GM12878 (cell line): ENCODE results near the gene SARS2. TPM values are rescaled to one million over a fixed set of nuclear protein-coding genes. Genes with fewer than 3 reads are reported as not detected.

Experiments
- ASH2L ChIP-seq: fragments of 300-600, 200-600 bp; sonication (generic); IDR thresholded peaks from 2 replicates; pipeline ENCODE4 v1.6.1; 2017; ENCODE audit warnings: low read depth, mild to moderate bottlenecking, borderline replicate concordance
- BMI1 ChIP-seq: fragments of 450-650 bp; IDR thresholded peaks from 2 replicates; pipeline ENCODE4 v1.6.1; 2016; ENCODE audit warnings: mild to moderate bottlenecking, moderate library complexity, borderline replicate concordance
- CEBPZ ChIP-seq: fragments of 150-350 bp; IDR thresholded peaks from 2 replicates; pipeline ENCODE4 v1.6.1; 2016; ENCODE audit warnings: low read depth, low read length
- CREB1 ChIP-seq: IDR thresholded peaks from 2 replicates; pipeline ENCODE4 v1.6.1; 2012; ENCODE audit warnings: low read depth, mild to moderate bottlenecking, inconsistent platforms
- E2F4 ChIP-seq: IDR thresholded peaks from 2 replicates; pipeline ENCODE4 v1.6.1; 2012; ENCODE audit warnings: low read depth, low read length, improper control_type of control experiment
- ESRRA ChIP-seq: IDR thresholded peaks from 2 replicates; pipeline ENCODE4 v1.6.1; 2012; ENCODE audit warnings: mild to moderate bottlenecking, low read length, improper control_type of control experiment
- FOXM1 ChIP-seq: IDR thresholded peaks from 2 replicates; pipeline ENCODE4 v1.6.1; 2012; ENCODE audit warnings: low read depth, mild to moderate bottlenecking, inconsistent platforms, low read length, moderate library complexity
- HDAC6 ChIP-seq: fragments of 200-600 bp; sonication (generic); IDR thresholded peaks from one replicate; pipeline ENCODE4 v1.8.0; 2017; ENCODE audit warnings: antibody characterized with exemption; ENCODE audit not compliant: unreplicated experiment
- IKZF2 ChIP-seq, 2 experiments: fragments of 450-650 bp; IDR thresholded peaks; 2 replicates each; pipeline ENCODE4 v1.6.1; 2017; ENCODE audit warnings: mild to moderate bottlenecking in 2 of 2, moderate library complexity in 2 of 2
- JUNB ChIP-seq: IDR thresholded peaks from 2 replicates; pipeline ENCODE4 v1.6.1; 2016; ENCODE audit warnings: antibody characterized with exemption, mild to moderate bottlenecking
- LARP7 ChIP-seq: fragments of 450-650 bp; IDR thresholded peaks from 2 replicates; pipeline ENCODE4 v1.6.1; 2017; ENCODE audit warnings: mild to moderate bottlenecking
- MEF2A ChIP-seq: IDR thresholded peaks from 2 replicates; pipeline ENCODE4 v1.6.1; 2011; ENCODE audit warnings: low read depth, mild to moderate bottlenecking, low read length, moderate library complexity; ENCODE audit not compliant: insufficient read depth
- MTA3 ChIP-seq: IDR thresholded peaks from 2 replicates; pipeline ENCODE4 v1.6.1; 2012; ENCODE audit warnings: low read length, inconsistent platforms, borderline replicate concordance
- MYC ChIP-seq: IDR thresholded peaks from 2 replicates; pipeline ENCODE4 v1.6.1; 2011; ENCODE audit warnings: mild to moderate bottlenecking, low read length, moderate library complexity, inconsistent platforms; ENCODE audit not compliant: insufficient read depth, insufficient replicate concordance, insufficient read length, severe bottlenecking
- POLR2A ChIP-seq: IDR thresholded peaks from 2 replicates; pipeline ENCODE4 v1.6.1; 2011; ENCODE audit warnings: low read depth, mild to moderate bottlenecking, low read length
- POLR2AphosphoS2 ChIP-seq: IDR thresholded peaks from 2 replicates; pipeline ENCODE4 v1.6.1; 2011; ENCODE audit warnings: low read depth, mild to moderate bottlenecking, low read length, improper control_type of control experiment, moderate library complexity
- RAD21 ChIP-seq: IDR thresholded peaks from 2 replicates; pipeline ENCODE4 v1.6.1; 2011; ENCODE audit warnings: mild to moderate bottlenecking, low read depth, low read length, moderate library complexity; ENCODE audit not compliant: insufficient read depth
- SMAD1 ChIP-seq: fragments of 450-650 bp; IDR thresholded peaks from 2 replicates; pipeline ENCODE4 v1.6.1; 2018; ENCODE audit warnings: mild to moderate bottlenecking, low read depth; ENCODE audit not compliant: partially characterized antibody
- STAT1 ChIP-seq: fragments of 450-650 bp; conservative IDR thresholded peaks from 2 replicates; pipeline ENCODE4 v1.6.1; 2014; ENCODE audit warnings: antibody characterized with exemption, mild to moderate bottlenecking
- YBX1 ChIP-seq: fragments of 450-650 bp; IDR thresholded peaks from 2 replicates; pipeline ENCODE4 v1.6.1; 2016; ENCODE audit warnings: antibody characterized with exemption
- ZNF217 ChIP-seq: fragments of 450-650 bp; IDR thresholded peaks from 2 replicates; pipeline ENCODE4 v1.6.1; 2017; ENCODE audit warnings: antibody characterized with exemption, mild to moderate bottlenecking
- ZNF24 ChIP-seq: fragments of 450-650 bp; IDR thresholded peaks from 2 replicates; pipeline ENCODE4 v1.6.1; 2017; ENCODE audit warnings: antibody characterized with exemption, mild to moderate bottlenecking
- ZNF622 ChIP-seq: fragments of 450-650 bp; IDR thresholded peaks from 2 replicates; pipeline ENCODE4 v1.6.1; 2017; ENCODE audit warnings: mild to moderate bottlenecking, inconsistent platforms
- ZZZ3 ChIP-seq: IDR thresholded peaks from 2 replicates; pipeline ENCODE4 v1.6.1; 2011; ENCODE audit warnings: low read depth; ENCODE audit not compliant: control insufficient read depth, insufficient read length
- polyA plus RNA-seq, 11 experiments: library from polyadenylated mRNA; depleted of rRNA in 4 of 11; unstranded in 6 of 11; stranded (reverse) in 5 of 11; fragments of >200 nt; fragmentation: Nextera tagmentation in 4 of 11; fragmentation: Illumina TruSeq in 1 of 11; extraction: Ambion mirVana in 4 of 11; extraction: Trizol in 1 of 11; gene quantifications; 1 replicate in 1 of 11; 2 replicates in 10 of 11; pipeline versions ENCODE4 v1.2.1 to v1.2.3, GENCODE V29; 2011 to 2016; ENCODE audit warnings: inconsistent platforms in 2 of 11, missing spikeins in 2 of 11, low read depth in 1 of 11
- total RNA-seq, 4 experiments: library from RNA; depleted of rRNA in 3 of 4; stranded (reverse); fragments of >200 nt in 3 of 4; fragmentation: Illumina TruSeq in 1 of 4; extraction: Trizol in 1 of 4; gene quantifications; 2 replicates each; pipeline versions ENCODE4 v1.2.1 to v1.2.3, GENCODE V29; 2013 to 2021
- TF ChIP-seq, protein P1 (sequence below): fragments of 450-650 bp; IDR thresholded peaks from 2 replicates; pipeline ENCODE4 v1.6.1; 2017; ENCODE audit warnings: mild to moderate bottlenecking

Gene SARS2
- total and polyA plus RNA-seq, 10 of the 15 experiments (the other 5 are each of a cell fraction or from before 2014, with no cell fraction given) = 2.6 to 50.3 (median 27.5) TPM

DNA sequence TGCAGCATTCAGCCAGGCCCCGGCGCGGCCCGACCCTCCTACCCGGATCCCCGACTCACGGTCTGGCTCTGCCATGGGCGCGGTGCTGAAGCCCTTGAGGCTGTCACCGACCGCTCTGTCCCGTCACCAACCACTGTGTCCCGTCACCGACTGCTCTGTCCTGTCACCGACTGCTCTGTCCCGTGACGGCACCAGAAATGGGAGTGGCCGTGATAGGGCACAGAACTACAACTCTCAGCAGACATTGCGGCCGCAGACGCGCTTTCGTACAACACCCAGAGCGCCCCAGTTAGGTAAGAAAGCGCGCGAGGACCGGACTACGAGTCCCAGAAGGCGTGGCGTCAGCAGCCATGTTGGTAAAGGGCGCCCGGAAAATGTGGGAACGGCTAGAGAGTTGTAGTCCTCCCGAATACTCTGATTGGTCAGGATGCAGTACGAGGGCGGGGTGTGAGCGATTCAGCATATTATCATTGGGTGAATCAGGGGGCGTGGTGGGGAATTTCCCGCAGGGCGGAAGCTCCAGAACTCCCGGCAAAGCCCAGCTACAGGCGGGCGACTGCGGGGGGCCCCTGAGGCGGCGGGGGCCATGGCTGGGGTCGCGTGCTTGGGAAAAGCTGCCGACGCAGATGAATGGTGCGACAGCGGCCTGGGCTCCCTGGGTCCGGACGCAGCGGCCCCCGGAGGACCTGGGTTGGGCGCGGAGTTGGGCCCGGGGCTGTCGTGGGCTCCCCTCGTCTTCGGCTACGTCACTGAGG, 30.9 kb downstream of the SARS2 start, which contains the start of the genes NFKBIB and SIRT2 (continued):
- TF ChIP-seq E2F4 (peak; percentile 46; the same call in 1 of the 2 replicates), MEF2A (no peak), ASH2L (no peak), CREB1 (peak; percentile 99), CEBPZ (peak; percentile 33; the same call in 1 of the 2 replicates), STAT1 (0 out of 2 replicates have a peak, but pooled peaks have one; percentile 41), ESRRA (peak; percentile 40; the same call in 1 of the 2 replicates), ZNF622 (no peak), ZZZ3 (no peak), MTA3 (no peak), YBX1 (no peak), SMAD1 (no peak), FOXM1 (no peak), POLR2A (peak; percentile 79), BMI1 (no peak), IKZF2 (IDR thresholded peaks at IDR 0.05) (peak; percentile 64 to 72; a peak in 2 of 4 replicates), ZNF24 (no peak), MYC (no peak), LARP7 (peak; percentile 79), RAD21 (no peak), HDAC6 (no peak), POLR2AphosphoS2 (0 out of 2 replicates have a peak, but pooled peaks have one; percentile 37), JUNB (no peak), ZNF217 (no peak)
- TF ChIP-seq, protein P1, sequence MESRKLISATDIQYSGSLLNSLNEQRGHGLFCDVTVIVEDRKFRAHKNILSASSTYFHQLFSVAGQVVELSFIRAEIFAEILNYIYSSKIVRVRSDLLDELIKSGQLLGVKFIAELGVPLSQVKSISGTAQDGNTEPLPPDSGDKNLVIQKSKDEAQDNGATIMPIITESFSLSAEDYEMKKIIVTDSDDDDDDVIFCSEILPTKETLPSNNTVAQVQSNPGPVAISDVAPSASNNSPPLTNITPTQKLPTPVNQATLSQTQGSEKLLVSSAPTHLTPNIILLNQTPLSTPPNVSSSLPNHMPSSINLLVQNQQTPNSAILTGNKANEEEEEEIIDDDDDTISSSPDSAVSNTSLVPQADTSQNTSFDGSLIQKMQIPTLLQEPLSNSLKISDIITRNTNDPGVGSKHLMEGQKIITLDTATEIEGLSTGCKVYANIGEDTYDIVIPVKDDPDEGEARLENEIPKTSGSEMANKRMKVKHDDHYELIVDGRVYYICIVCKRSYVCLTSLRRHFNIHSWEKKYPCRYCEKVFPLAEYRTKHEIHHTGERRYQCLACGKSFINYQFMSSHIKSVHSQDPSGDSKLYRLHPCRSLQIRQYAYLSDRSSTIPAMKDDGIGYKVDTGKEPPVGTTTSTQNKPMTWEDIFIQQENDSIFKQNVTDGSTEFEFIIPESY = no peak
